Frontal cortex (tissue), 4 donors: Measurements from ENCODE around the gene ZNF555. TPM values are rescaled to one million over a fixed set of nuclear protein-coding genes. Genes with fewer than 3 reads are reported as not detected.
"Not testable (repeated sequence)": the region's sequence is repeated elsewhere in the genome, so short reads cannot be mapped to it uniquely, and the experiment has no call there.

ENCODE experiments used
- DNase-seq, 2 donors: peaks; one replicate each; pipeline ENCODE4 v3.0.0; 2012; ENCODE audit warnings: low spot score in 2 of 2
- FAIRE-seq: peaks from 2 replicates; lab custom pipeline; 2012; peaks lifted over from hg19 to GRCh38; lab: Jason Lieb, UNC
- total RNA-seq: library from RNA; depleted of rRNA; stranded (reverse); fragments of >200 nt; gene quantifications from one replicate; pipeline ENCODE4 v1.2.3, GENCODE V29; 2014
- donor health status: control.
- donor health status: control.
- donor health status: control.

The ZNF555 gene
- total RNA-seq, 1 donor from 2014 or later, result 23.2 TPM

DNA sequence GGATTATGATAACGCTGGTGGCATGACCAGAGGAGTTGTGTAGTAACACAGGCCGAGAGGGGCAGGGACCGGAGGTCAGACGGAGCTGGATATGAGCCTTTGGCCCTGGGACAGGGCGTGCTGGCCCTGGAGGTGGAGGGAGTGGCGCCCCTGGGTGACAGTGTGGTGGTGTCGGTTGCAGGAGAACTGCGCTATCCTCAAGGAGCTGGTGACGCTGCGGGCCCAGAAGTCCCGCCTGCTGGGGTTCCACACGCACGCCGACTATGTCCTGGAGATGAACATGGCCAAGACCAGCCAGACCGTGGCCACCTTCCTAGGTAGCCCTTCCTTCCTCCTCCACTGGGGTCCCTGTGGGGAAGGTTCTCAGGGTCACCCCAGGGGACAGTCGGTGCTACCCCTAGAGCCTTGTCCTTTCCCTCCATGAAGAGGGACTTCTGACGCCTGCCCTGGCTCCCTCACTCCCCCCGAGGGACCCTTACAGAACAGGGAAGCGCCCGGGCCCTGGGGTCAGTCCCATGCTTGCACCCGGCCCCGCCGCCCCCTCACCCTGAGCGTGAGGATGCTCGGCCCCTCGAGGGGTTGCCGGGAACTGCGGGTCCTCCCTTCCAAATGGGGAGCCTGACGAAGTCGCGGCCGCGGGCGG is 34.4 kb upstream of the ZNF555 start:
- no peak for FAIRE-seq

DNA sequence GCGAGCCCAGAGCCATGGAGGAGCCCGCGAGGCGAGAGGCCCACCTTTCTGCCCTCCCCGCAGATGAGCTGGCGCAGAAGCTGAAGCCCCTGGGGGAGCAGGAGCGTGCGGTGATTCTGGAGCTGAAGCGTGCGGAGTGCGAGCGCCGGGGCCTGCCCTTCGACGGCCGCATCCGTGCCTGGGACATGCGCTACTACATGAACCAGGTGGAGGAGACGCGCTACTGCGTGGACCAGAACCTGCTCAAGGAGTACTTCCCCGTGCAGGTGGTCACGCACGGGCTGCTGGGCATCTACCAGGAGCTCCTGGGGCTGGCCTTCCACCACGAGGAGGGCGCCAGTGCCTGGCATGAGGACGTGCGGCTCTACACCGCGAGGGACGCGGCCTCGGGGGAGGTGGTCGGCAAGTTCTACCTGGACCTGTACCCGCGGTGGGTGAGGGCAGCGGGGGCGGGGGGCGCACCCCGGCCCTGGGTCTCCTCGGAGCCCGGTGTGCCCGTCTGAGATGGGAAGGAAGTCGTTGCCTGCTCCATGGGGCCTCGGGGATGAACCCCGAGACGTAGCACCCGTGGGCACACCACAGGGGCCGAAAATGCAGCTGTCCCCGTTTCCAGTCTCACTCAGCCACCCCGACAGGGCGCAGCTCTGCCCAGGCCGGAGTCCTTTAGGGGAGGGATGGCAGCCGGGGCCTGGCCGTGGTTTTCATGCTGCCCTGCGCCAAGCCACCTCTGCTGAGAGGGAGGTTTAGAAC is 33.7 kb upstream of the ZNF555 start:
- DNase-seq (peak in 1 of 2 donors; percentile 26), FAIRE-seq (no peak)

More for the DNA sequence above, 34.4 kb upstream of the ZNF555 start:
- peak in 1 of 2 donors; percentile 37 for DNase-seq

DNA sequence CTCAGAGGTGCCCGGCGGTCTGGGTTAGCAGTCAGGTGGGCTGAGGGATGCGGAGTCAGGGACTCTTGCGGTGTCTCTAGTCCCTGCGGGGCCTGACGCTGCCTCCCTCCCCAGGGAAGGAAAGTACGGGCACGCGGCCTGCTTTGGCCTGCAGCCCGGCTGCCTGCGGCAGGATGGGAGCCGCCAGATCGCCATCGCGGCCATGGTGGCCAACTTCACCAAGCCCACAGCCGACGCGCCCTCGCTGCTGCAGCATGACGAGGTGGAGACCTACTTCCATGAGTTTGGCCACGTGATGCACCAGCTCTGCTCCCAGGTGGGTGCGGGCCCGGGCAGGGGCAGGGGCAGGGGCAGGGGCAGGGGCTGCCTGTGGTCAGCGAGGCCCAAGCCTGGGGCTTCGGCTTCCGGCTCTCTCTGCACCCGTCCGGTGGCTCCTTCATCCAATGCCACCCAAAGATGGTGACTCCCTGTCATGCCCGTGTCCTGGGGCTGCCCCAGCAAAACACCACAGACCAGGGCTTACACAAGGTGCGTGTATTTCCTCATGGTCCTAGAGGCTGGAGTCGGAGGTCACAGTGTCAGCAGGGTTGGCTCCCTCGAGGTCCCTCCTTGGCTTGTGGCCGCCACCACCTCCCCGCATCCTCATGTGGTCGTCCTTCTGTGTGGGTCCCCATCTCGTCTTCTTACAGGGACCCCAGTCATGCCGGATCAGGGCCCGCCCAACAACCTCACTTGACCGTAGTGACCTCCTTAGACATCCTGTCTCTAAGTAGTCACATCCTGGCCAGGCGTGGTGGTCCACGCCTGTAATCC is 32.9 kb upstream of the ZNF555 start:
- DNase-seq, result peak in 1 of 2 donors; percentile 19
- no peak for FAIRE-seq

DNA sequence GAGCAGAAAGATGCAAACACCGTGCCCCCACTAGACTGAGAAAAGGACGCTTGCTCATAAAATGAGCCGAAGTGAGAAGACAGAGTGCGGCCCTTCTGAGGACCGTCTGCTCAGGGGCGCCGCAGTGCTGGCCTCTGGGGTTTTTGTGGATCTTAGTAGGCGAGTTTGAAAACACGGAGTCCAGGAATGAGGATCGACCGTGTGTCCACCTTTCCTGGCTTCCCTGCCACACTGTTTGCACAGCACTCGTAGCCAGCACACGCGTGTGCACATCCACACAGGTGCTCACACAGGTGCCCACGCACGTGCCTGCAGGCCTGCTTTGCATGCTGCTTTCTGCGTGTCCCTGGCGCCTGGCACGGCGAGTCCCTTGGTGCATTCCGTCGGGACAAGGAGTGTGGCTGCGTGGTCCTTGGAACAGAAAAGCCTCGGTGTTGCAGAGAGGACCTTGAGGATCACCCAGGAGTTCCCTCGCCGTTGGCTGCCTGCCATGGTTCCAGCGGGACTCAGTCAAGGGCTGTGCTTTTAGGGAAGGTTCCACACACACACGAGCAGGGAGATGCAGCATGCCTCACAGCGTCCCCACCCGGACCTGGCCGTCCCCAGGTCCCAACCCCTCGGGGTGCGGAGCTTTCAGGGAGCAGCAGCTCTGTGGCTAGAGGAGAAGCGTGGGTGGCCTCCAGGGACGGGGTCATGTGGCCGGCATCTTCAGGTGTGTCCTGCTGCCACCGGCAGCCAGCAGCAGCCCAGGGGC is 31.7 kb upstream of the ZNF555 start:
- no peak for FAIRE-seq
- DNase-seq, result peak in 1 of 2 donors; percentile 22

DNA sequence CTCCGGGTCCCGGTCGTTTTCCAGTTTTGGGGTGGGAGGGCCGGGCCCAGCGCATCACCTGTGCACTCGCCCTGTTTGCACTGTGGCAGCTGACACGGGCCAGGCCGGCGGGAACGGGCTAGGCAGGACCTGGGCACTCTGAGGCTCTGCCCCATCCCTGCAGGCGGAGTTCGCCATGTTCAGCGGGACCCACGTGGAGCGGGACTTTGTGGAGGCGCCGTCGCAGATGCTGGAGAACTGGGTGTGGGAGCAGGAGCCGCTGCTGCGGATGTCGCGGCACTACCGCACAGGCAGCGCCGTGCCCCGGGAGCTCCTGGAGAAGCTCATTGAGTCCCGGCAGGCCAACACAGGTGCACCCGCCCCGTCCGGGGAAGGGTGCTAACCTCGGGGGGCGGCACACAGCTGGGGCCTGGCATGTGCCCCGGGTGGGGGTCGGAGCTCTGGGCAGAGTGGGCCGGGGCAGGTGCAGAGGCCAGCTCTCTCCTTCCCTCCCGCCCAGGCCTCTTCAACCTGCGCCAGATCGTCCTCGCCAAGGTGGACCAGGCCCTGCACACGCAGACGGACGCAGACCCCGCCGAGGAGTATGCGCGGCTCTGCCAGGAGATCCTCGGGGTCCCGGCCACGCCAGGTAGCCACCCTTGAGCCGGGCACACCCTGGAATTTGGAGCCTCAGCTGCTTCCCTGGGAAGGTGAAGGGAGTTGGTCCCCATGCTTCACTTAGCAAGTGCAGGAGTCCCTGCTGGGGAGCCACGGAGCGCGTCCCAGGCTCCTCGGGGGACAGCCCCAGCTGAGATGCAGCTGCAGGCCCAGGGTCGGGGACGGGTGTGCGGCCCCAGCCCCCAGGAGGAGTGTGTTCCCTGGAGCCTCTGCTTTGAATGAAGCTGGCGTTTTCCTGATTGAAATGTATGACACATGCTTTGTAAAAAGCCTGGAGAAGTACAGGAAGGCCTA is 30.9 kb upstream of the ZNF555 start:
- FAIRE-seq (no peak), DNase-seq (peak; percentile 20 to 25)

DNA sequence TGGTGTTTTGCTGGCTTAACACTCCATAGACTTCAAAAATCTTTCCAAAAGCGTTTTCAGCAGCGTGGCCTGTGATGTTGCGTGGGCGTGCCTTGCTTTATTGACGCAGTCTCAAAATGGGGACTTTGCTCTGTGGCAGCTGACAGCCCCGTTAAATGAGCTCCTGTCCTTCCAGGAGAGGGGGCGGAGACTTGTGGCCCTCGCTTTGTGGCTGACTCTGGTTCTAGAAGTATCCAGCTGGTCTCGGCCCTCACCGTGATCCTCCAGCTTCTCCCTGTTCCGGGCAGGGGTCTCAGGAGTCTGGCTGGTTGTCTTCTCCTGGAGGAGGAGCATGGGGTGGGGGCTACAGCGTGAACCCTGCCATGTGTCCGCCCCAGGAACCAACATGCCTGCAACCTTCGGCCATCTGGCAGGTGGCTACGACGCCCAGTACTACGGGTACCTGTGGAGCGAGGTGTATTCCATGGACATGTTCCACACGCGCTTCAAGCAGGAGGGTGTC is 30.0 kb upstream of the ZNF555 start:
- peak; percentile 27 to 51 for DNase-seq
- no peak for FAIRE-seq

DNA sequence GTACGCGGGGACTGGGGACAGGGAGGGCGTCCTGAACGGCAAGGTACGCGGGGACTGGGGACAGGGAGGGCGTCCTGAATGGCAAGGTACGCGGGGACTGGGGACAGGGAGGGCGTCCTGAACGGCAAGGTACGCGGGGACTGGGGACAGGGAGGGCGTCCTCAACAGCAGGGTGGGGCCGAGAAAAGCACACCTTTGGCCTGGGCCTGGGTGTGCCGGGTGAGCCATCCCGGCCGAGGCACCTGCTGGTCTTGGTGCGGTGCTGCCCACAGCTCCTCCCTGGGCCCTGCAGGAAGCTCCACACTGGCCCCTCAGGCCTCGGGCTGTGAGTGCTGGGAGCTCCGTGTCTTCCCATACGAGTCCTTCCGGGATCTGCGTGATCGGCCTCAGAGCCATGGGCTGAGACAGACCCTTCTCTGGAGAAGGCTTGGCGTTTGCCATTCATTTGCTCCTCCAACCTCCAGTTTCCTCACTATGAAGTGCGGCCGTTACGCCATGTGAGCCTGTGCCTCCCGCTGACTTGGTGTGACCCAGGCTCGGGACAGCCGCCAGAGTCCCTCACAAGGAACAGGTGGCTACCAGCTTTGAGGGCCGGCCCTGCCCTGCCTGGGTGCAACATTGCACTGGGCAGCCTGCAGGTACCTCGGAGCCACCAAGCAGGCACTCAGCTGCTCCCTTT is 29.4 kb upstream of the ZNF555 start:
- DNase-seq, result peak in 1 of 2 donors; percentile 15
- no peak for FAIRE-seq

DNA sequence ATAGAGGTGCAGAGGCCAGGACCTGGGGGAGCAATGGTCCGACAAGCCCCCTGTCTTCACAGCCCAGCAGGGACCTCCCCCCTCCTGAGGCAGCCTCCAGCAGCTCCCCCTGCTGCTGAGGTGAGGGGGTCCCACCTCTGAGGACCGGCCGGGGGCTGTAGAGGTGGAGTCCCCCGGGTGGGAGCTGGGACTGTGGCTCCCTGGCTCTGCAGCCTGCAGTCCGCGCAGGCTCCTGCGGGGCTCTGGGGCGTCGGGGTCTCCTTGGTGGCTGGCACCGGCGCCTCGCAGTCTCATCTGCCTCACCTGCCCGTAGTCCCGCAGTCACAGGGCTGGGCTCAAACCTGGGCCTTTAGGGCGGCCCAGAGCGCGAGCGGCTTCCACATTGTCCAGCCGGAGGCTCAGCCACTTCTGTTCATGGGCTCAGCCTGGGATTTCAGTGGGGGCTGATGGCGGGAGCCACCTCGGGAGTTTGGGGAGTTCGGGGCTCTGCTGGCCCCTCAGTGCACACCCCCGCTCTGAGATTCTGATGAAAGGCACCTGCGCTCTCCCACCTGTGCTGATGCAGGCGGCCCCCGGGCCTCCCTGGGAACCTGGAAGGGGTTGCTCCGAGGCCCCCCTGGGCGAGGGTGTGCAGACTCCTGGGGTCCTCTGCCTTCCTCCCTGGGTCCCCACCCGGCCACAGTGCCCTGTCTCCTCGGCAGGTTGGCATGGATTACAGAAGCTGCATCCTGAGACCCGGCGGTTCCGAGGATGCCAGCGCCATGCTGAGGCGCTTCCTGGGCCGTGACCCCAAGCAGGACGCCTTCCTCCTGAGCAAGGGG is 28.7 kb upstream of the ZNF555 start:
- FAIRE-seq, result no peak

DNA sequence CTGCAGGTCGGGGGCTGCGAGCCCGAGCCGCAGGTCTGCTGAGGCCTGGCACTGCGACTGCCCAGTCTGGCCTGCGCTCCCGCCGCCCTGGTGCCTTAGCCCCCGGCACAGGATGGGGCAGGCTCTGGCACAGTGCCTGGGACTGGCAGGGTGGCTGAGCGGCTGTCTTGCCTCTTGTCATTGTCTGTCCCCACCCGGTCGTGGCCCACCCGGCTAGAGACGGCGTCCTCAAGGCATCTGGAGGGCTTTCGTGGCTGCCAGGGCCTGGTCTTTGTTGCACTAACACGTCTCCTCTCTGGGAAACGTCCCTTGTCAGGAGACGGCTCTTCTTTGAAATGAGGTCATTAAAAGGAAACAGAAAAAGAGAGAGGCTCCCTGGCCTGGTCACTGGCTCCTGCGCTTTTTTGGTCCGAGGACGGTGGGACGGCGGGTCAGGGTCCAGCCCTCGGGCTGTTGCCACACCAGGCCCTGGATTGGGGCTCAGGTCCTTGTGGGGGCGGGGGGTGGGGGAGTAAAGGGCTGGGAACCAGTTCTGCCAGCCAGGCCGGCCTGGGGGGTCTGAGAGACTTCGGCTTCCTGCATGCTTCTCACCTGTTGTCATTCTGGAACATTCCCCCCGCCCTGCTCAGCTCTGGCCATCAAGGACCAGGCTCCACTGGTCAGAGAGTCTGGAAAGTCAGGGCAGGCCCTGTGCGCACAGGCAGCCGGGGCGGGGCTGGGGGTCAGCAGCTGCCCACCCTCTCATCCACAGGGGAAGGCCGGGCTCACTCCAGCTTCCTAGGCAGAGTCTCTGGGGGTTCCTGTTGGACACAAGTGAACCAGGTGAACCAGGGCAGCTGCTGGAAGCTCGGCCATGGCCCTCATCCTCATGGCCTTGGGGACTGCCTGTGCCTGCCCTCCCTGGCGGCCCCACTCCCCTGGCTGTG is 27.8 kb upstream of the ZNF555 start:
- FAIRE-seq, result no peak
- DNase-seq, result peak; percentile 29 to 30

More for the DNA sequence above, 28.7 kb upstream of the ZNF555 start:
- peak in 1 of 2 donors; percentile 28 for DNase-seq

DNA sequence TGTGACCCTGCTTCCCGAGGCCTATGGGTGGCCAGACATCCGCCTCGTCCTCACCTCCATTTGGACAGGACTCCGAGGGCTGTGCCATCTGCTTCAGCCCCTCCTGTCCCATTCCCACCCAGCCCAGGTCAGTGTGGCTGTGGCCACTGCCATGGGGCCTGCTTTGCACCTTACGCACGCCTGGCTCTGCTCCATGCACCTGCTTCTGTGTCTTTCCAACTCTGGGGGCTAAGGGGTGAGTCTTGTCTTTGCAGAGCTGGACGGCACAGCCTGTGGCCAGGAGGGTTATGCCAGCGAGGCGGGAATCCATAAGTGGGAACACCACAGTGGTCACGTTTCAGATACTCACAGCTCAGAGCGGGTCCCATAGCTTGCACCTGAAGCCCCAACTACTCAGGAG is 26.8 kb upstream of the ZNF555 start:
- peak in 1 of 2 donors; percentile 29 for DNase-seq
- FAIRE-seq, result no peak

DNA sequence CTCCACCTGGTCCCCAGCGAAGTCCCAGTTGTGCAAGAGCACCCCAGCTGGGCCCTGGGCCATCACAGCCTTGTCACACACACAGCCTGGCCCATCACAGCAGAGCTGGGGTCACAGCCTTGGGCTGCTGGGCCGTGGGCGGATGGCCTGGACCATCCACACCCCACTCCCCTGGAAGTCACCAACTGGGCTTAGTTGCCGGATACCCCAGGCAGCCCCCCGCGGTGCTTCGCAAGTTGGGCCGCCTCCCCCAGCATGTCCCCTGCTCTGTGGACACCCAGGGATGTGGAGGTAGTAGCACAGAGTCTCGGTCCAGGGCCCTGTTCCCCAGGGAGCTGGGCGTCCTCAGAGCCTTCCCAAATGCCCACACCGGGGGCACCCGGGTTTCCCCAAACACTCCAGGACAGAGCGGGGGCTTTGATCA is 26.1 kb upstream of the ZNF555 start:
- peak in 1 of 2 donors; percentile 18 for DNase-seq
- FAIRE-seq, result no peak

DNA sequence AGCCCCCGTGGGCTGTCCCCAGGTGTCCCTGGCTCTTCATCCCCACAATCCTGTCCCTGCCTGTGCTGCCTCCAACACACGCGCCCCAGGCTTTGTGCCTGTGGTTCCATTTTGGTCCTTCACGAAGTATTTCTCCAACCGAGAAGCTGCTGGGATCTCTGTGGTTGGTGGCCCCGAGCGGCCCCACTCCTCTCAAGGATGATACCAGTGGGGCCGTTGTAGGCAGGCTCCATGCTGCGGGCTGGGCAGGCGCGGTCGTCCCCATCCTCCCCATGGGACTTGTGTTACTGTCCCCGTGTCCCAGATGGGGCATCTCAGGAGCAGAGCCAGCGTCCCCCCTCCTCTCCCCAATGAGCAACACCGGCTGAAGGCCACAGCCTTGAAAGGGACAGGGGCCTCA is 25.4 kb upstream of the ZNF555 start:
- no peak for FAIRE-seq
- peak in 1 of 2 donors; percentile 39 for DNase-seq

DNA sequence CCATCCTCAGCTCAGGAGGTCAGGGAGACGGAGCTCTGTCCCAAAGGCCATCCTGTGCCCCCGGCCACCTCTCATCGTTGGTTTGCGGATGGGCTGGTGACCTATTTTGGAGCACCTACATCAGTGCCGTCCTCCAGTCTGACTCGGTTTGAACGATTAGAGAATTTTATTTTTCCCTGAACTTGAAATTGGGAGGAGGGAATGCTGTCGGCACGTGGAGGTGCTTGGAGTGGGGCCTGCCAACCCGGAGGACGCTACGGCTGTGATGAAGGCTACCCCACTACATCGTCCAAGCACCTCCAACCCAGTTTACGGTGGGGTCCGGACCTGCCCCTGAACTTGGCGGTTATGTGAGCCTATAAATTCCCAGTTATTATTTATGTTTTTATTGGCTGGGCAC is 24.6 kb upstream of the ZNF555 start:
- FAIRE-seq (no peak), DNase-seq (no peak)

DNA sequence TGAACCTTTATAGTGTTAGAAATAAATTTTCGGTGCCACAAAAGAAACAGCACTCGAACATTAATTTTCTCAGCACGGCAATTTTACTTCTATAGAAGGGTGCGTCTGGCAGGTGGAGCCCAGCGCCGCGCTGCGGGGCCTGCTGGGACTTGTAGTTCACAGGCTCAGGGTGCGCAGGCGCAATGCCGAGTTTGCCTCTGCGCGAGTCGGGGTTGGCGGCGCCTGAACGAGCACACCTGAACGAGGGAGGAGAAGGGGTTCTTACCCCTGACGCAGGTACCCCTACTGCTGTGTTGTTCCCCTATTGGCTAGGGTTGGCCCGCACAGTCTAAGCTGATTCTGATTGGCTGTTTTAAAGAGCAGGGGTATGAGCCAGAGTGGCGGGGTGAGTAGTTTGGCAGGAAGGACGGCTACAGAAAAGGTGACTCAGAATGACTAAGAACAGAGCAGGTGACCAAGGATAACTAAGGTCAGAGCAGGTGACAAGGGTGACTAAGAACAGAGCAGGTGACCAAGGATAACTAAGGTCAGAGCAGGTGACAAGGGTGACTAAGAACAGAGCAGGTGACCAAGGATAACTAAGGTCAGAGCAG is 23.9 kb upstream of the ZNF555 start:
- FAIRE-seq, DNase-seq: not testable (repeated sequence)

DNA sequence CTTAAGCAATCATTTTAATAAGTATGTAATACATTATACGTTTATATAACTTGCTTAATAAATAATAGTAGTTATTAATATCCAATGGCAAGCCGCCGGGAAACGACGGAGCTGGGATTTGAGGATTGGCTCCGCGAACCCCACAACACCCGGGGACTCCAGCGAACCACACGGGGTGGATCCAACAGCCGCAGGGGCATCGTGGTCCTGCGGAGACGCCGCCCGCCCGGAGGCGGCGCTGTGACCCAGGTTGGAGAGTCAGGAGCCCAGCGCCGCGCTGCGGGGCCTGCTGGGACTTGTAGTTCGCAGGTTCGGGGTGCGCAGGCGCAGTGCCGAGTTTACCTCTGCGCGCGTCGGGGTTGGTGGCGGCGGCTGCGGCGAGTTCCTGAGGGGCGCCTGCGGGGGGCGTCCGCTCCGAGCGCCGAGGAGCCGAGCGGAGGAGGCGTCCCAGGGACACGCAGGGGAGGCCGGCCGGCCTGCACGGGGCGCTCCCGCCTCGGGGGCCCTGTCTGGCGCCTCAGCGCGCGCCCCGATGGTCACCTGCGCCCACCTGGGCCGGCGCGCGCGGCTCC is 21.6 kb upstream of the ZNF555 start, which contains the start of gene ZNF554:
ZNF554 (plus strand) TSS at position 329 of the 572 bp plus-strand sequence; CDS start at position 533, 204 bp downstream.
- DNase-seq, result peak; percentile 95 to 96
- FAIRE-seq, result no peak
